Measurements from ENCODE around the gene KCNQ1.
A peak's percentile ranks its signal among the peaks of the same experiment; 100 is the strongest.

Gene KCNQ1

GRCh38 chr11:2774173-2775082, 329.6 kb downstream of the KCNQ1 start:
- peak in 1 of 2 donors; percentile 7 for DNase-seq

- no peak for DNase-seq
These were observed 330.3 kb downstream of the KCNQ1 start for GRCh38 chr11:2775083-2775625.

GRCh38 chr11:2775626-2776350, 331.0 kb downstream of the KCNQ1 start:
- DNase-seq, result peak in 1 of 2 donors; percentile 2

GRCh38 chr11:2776351-2777061, 331.7 kb downstream of the KCNQ1 start:
- DNase-seq, result peak in 1 of 2 donors; percentile 9

GRCh38 chr11:2777386-2777785, 332.6 kb downstream of the KCNQ1 start:
- DNase-seq, result no peak

GRCh38 chr11:2777871-2778629, 333.2 kb downstream of the KCNQ1 start:
- peak in 1 of 2 donors; percentile 9 for DNase-seq

- peak in 1 of 2 donors; percentile 11 for DNase-seq
These were observed 334.1 kb downstream of the KCNQ1 start for GRCh38 chr11:2778630-2779498.

- peak in 1 of 2 donors; percentile 8 for DNase-seq
These were observed 334.7 kb downstream of the KCNQ1 start for GRCh38 chr11:2779499-2779980.

- DNase-seq, result peak in 1 of 2 donors; percentile 6
These were observed 335.4 kb downstream of the KCNQ1 start for GRCh38 chr11:2779981-2780849.

GRCh38 chr11:2780850-2781407, 336.1 kb downstream of the KCNQ1 start:
- peak in 1 of 2 donors; percentile 5 for DNase-seq

GRCh38 chr11:2781408-2782274, 336.8 kb downstream of the KCNQ1 start:
- peak in 1 of 2 donors; percentile 2 for DNase-seq

GRCh38 chr11:2782769-2783168, 338.0 kb downstream of the KCNQ1 start:
- DNase-seq, result no peak

- DNase-seq, result no peak
These were observed 338.8 kb downstream of the KCNQ1 start for GRCh38 chr11:2783536-2784082.

- DNase-seq, result no peak
These were observed 343.0 kb downstream of the KCNQ1 start for GRCh38 chr11:2787816-2788167.

- no peak for DNase-seq
These were observed 343.6 kb downstream of the KCNQ1 start for GRCh38 chr11:2788168-2789071.

- no peak for DNase-seq
These were observed 344.5 kb downstream of the KCNQ1 start for GRCh38 chr11:2789331-2789730.

Measured in CD4-positive, alpha-beta T cell treated with Interleukin-4 for 1 hour (primary cell).